HEK293 (cell line): ENCODE measurements around the gene GTPBP3.

ENCODE experiments used
- GFI1B ChIP-seq: fragments of 450-650 bp; formaldehyde crosslinking; IDR thresholded peaks from 2 replicates; pipeline ENCODE4 v1.5.1; 2016; ENCODE audit warnings: missing biosample characterization, missing genetic modification characterization
- GLIS1 ChIP-seq: fragments of 450-650 bp; formaldehyde crosslinking; IDR thresholded peaks from 2 replicates; pipeline ENCODE4 v1.5.1; 2016; ENCODE audit warnings: missing biosample characterization, missing genetic modification characterization
- HOXC10 ChIP-seq: sonication (generic); formaldehyde crosslinking; IDR thresholded peaks from 2 replicates; pipeline ENCODE4 v1.8.1; 2023; ENCODE audit warnings: mild to moderate bottlenecking, missing genetic modification reagents
- HOXD13 ChIP-seq: sonication (generic); formaldehyde crosslinking; IDR thresholded peaks from 2 replicates; pipeline ENCODE4 v1.8.0; 2022; ENCODE audit warnings: missing genetic modification reagents, borderline replicate concordance
- SETDB1 ChIP-seq: IDR thresholded peaks from one replicate; pipeline ENCODE4 v1.6.1; 2017; ENCODE audit warnings: mild to moderate bottlenecking, low read length, moderate library complexity, mixed read lengths; ENCODE audit not compliant: insufficient read length
- TRIM28 ChIP-seq: IDR thresholded peaks from 2 replicates; pipeline ENCODE4 v1.6.1; 2011; ENCODE audit warnings: low read length, control low read depth, borderline replicate concordance
- ZBTB48 ChIP-seq: fragments of 450-650 bp; formaldehyde crosslinking; IDR thresholded peaks from 2 replicates; pipeline ENCODE4 v1.5.1; 2016; ENCODE audit warnings: missing biosample characterization, missing genetic modification characterization
- ZEB2 ChIP-seq: fragments of 450-650 bp; formaldehyde crosslinking; IDR thresholded peaks from 2 replicates; pipeline ENCODE4 v1.5.1; 2016; ENCODE audit warnings: missing biosample characterization, missing genetic modification characterization
- ZFP69B ChIP-seq: fragments of 450-650 bp; formaldehyde crosslinking; IDR thresholded peaks from 2 replicates; pipeline ENCODE4 v1.5.1; 2016; ENCODE audit warnings: missing biosample characterization, missing genetic modification characterization
- ZNF175 ChIP-seq: fragments of 450-650 bp; formaldehyde crosslinking; IDR thresholded peaks from 2 replicates; pipeline ENCODE4 v1.5.1; 2016; ENCODE audit warnings: missing biosample characterization, missing genetic modification characterization
- ZNF211 ChIP-seq: fragments of 450-650 bp; formaldehyde crosslinking; IDR thresholded peaks from 2 replicates; pipeline ENCODE4 v1.5.1; 2016; ENCODE audit warnings: low read depth, missing biosample characterization, missing genetic modification characterization
- ZNF221 ChIP-seq: fragments of 450-650 bp; formaldehyde crosslinking; IDR thresholded peaks from 2 replicates; pipeline ENCODE4 v1.5.1; 2017; ENCODE audit warnings: missing biosample characterization, missing genetic modification characterization, borderline replicate concordance
- ZNF223 ChIP-seq: fragments of 450-650 bp; formaldehyde crosslinking; IDR thresholded peaks from 2 replicates; pipeline ENCODE4 v1.5.1; 2016; ENCODE audit warnings: missing biosample characterization, missing genetic modification characterization
- ZNF23 ChIP-seq: fragments of 450-650 bp; formaldehyde crosslinking; IDR thresholded peaks from 2 replicates; pipeline ENCODE4 v1.5.1; 2016; ENCODE audit warnings: missing biosample characterization, missing genetic modification characterization, borderline replicate concordance
- ZNF266 ChIP-seq: fragments of 450-650 bp; formaldehyde crosslinking; IDR thresholded peaks from 2 replicates; pipeline ENCODE4 v1.5.1; 2016; ENCODE audit warnings: missing biosample characterization, missing genetic modification characterization, low read depth
- ZNF280C ChIP-seq: fragments of 450-650 bp; formaldehyde crosslinking; IDR thresholded peaks from 2 replicates; pipeline ENCODE4 v1.5.1; 2016; ENCODE audit warnings: missing biosample characterization, missing genetic modification characterization
- ZNF302 ChIP-seq: fragments of 450-650 bp; formaldehyde crosslinking; IDR thresholded peaks from 2 replicates; pipeline ENCODE4 v1.5.1; 2016; ENCODE audit warnings: missing biosample characterization, missing genetic modification characterization, low read depth
- ZNF335 ChIP-seq: fragments of 450-650 bp; formaldehyde crosslinking; conservative IDR thresholded peaks from 2 replicates; pipeline ENCODE4 v1.5.1; 2016; ENCODE audit warnings: missing biosample characterization, missing genetic modification characterization
- ZNF354C ChIP-seq: fragments of 450-650 bp; formaldehyde crosslinking; IDR thresholded peaks from 2 replicates; pipeline ENCODE4 v1.5.1; 2016; ENCODE audit warnings: missing biosample characterization, missing genetic modification characterization, low read depth, borderline replicate concordance
- ZNF426 ChIP-seq: fragments of 450-650 bp; formaldehyde crosslinking; IDR thresholded peaks from 2 replicates; pipeline ENCODE4 v1.5.1; 2017; ENCODE audit warnings: missing biosample characterization, missing genetic modification characterization, mild to moderate bottlenecking, inconsistent platforms, moderate library complexity
- ZNF548 ChIP-seq: fragments of 450-650 bp; formaldehyde crosslinking; IDR thresholded peaks from 2 replicates; pipeline ENCODE4 v1.5.1; 2016; ENCODE audit warnings: missing biosample characterization, missing genetic modification characterization
- ZNF555 ChIP-seq: fragments of 450-650 bp; formaldehyde crosslinking; conservative IDR thresholded peaks from 2 replicates; pipeline ENCODE4 v1.5.1; 2017; ENCODE audit warnings: missing biosample characterization, mild to moderate bottlenecking, missing genetic modification characterization, inconsistent platforms
- ZNF571 ChIP-seq: fragments of 450-650 bp; formaldehyde crosslinking; IDR thresholded peaks from 2 replicates; pipeline ENCODE4 v1.5.0; 2017; ENCODE audit warnings: missing biosample characterization, missing genetic modification characterization
- ZNF621 ChIP-seq: fragments of 450-650 bp; formaldehyde crosslinking; IDR thresholded peaks from 2 replicates; pipeline ENCODE4 v1.5.1; 2017; ENCODE audit warnings: missing biosample characterization, missing genetic modification characterization
- ZNF658 ChIP-seq: fragments of 450-650 bp; formaldehyde crosslinking; IDR thresholded peaks from 2 replicates; pipeline ENCODE4; 2016; ENCODE audit warnings: missing biosample characterization, missing genetic modification characterization
- ZNF677 ChIP-seq: fragments of 450-650 bp; IDR thresholded peaks from 2 replicates; pipeline ENCODE4 v1.5.0; 2018; ENCODE audit warnings: missing biosample characterization, mild to moderate bottlenecking, missing genetic modification characterization, moderate library complexity
- ZNF701 ChIP-seq: fragments of 450-650 bp; formaldehyde crosslinking; IDR thresholded peaks from 2 replicates; pipeline ENCODE4 v1.5.1; 2016; ENCODE audit warnings: missing biosample characterization, missing genetic modification characterization
- ZNF76 ChIP-seq: fragments of 450-650 bp; formaldehyde crosslinking; IDR thresholded peaks from 2 replicates; pipeline ENCODE4; 2016; ENCODE audit warnings: low read depth, missing biosample characterization, missing genetic modification characterization, borderline replicate concordance
- ZNF830 ChIP-seq: fragments of 450-650 bp; IDR thresholded peaks from 2 replicates; pipeline ENCODE4 v1.5.0; 2018; ENCODE audit warnings: missing biosample characterization, missing genetic modification characterization, low read depth, mild to moderate bottlenecking, moderate library complexity
- ZSCAN5A ChIP-seq: fragments of 450-650 bp; formaldehyde crosslinking; IDR thresholded peaks from 2 replicates; pipeline ENCODE4 v1.5.1; 2016; ENCODE audit warnings: missing biosample characterization, missing genetic modification characterization
- ZXDB ChIP-seq: fragments of 450-650 bp; formaldehyde crosslinking; IDR thresholded peaks from 2 replicates; pipeline ENCODE4 v1.5.1; 2016; ENCODE audit warnings: missing biosample characterization, missing genetic modification characterization
- TF ChIP-seq, protein P1 (sequence below): fragments of 450-650 bp; formaldehyde crosslinking; IDR thresholded peaks from 2 replicates; pipeline ENCODE4 v1.5.1; 2016; ENCODE audit warnings: missing biosample characterization, missing genetic modification characterization
- TF ChIP-seq, protein P2 (sequence below): fragments of 450-650 bp; formaldehyde crosslinking; IDR thresholded peaks from 2 replicates; pipeline ENCODE4 v1.5.1; 2016; ENCODE audit warnings: missing biosample characterization, missing genetic modification characterization

Gene GTPBP3

GRCh38 chr19:17337675-17338432 lies 501 bp downstream of the GTPBP3 start (continued):
- TF ChIP-seq GFI1B (tag by site-specific recombination) (peak; percentile 13; the same call in 1 of the 2 replicates), GLIS1 (tag by site-specific recombination) (no peak), HOXD13 (CRISPR knock-in tag) (no peak), ZNF555 (tag by site-specific recombination) (no peak), ZNF211 (tag by site-specific recombination) (no peak), ZNF426 (tag by site-specific recombination) (no peak), ZNF335 (tag by site-specific recombination) (peak; percentile 87), ZNF266 (no peak; the same call in 1 of the 2 replicates), ZNF571 (tag by site-specific recombination) (no peak), ZNF221 (tag by site-specific recombination) (no peak), ZNF548 (tag by site-specific recombination) (no peak), ZNF701 (tag by site-specific recombination) (no peak), ZNF658 (tag by site-specific recombination) (no peak), ZEB2 (peak; percentile 16; the same call in 1 of the 2 replicates), ZNF223 (no peak), HOXC10 (CRISPR knock-in tag) (no peak; the same call in 1 of the 2 replicates), SETDB1 (no peak), ZNF302 (no peak), ZNF280C (no peak), TRIM28 (no peak), ZFP69B (peak; percentile 27; the same call in 1 of the 2 replicates), ZBTB48 (tag by site-specific recombination) (peak; percentile 97), ZNF175 (tag by site-specific recombination) (no peak), ZSCAN5A (tag by site-specific recombination) (0 out of 2 replicates have a peak, but pooled peaks have one; percentile 12), ZXDB (tag by site-specific recombination) (no peak), ZNF621 (tag by site-specific recombination) (no peak), ZNF23 (tag by site-specific recombination) (no peak), ZNF677 (no peak), ZNF354C (tag by site-specific recombination) (no peak), ZNF830 (no peak), ZNF76 (tag by site-specific recombination) (0 out of 2 replicates have a peak, but pooled peaks have one; percentile 23)
- TF ChIP-seq, protein P1, sequence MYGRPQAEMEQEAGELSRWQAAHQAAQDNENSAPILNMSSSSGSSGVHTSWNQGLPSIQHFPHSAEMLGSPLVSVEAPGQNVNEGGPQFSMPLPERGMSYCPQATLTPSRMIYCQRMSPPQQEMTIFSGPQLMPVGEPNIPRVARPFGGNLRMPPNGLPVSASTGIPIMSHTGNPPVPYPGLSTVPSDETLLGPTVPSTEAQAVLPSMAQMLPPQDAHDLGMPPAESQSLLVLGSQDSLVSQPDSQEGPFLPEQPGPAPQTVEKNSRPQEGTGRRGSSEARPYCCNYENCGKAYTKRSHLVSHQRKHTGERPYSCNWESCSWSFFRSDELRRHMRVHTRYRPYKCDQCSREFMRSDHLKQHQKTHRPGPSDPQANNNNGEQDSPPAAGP (tag by site-specific recombination): 0 out of 2 replicates have a peak, but pooled peaks have one; percentile 13
- TF ChIP-seq, protein P2, sequence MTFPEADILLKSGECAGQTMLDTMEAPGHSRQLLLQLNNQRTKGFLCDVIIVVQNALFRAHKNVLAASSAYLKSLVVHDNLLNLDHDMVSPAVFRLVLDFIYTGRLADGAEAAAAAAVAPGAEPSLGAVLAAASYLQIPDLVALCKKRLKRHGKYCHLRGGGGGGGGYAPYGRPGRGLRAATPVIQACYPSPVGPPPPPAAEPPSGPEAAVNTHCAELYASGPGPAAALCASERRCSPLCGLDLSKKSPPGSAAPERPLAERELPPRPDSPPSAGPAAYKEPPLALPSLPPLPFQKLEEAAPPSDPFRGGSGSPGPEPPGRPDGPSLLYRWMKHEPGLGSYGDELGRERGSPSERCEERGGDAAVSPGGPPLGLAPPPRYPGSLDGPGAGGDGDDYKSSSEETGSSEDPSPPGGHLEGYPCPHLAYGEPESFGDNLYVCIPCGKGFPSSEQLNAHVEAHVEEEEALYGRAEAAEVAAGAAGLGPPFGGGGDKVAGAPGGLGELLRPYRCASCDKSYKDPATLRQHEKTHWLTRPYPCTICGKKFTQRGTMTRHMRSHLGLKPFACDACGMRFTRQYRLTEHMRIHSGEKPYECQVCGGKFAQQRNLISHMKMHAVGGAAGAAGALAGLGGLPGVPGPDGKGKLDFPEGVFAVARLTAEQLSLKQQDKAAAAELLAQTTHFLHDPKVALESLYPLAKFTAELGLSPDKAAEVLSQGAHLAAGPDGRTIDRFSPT (tag by site-specific recombination): no peak
